K562 (cell line): Measurements from ENCODE around the gene POLD2. TPM values are rescaled to one million over a fixed set of nuclear protein-coding genes. Genes with fewer than 3 reads are reported as not detected.

Source experiments
- ARID1B ChIP-seq: fragments of 450-650 bp; IDR thresholded peaks from 2 replicates; pipeline ENCODE4 v1.6.1; 2016; ENCODE audit warnings: antibody characterized with exemption, mild to moderate bottlenecking, inconsistent platforms
- GABPB1 ChIP-seq: sonication (generic); formaldehyde crosslinking; IDR thresholded peaks from 2 replicates; pipeline ENCODE4 v1.8.0; 2022; ENCODE audit warnings: mild to moderate bottlenecking, missing genetic modification reagents
- KLF1 ChIP-seq: fragments of 450-650 bp; IDR thresholded peaks from 2 replicates; pipeline ENCODE4 v1.6.1; 2016; ENCODE audit warnings: missing genetic modification characterization, missing compliant biosample characterization
- NCOR1 ChIP-seq: fragments of 450-650 bp; IDR thresholded peaks from 2 replicates; pipeline ENCODE4 v1.6.1; 2016; ENCODE audit warnings: mild to moderate bottlenecking, moderate library complexity
- PTTG1 ChIP-seq: fragments of 450-650 bp; IDR thresholded peaks from 2 replicates; pipeline ENCODE4 v1.6.1; 2016; ENCODE audit warnings: low read depth, mild to moderate bottlenecking, missing genetic modification characterization, missing compliant biosample characterization
- SETDB1 ChIP-seq: IDR thresholded peaks from one replicate; pipeline ENCODE4 v1.6.1; 2012; ENCODE audit warnings: low read length, control low read depth, inconsistent platforms
- SIX5 ChIP-seq, 2 experiments: IDR thresholded peaks; 2 replicates each; pipeline ENCODE4 v1.6.1; 2011; ENCODE audit warnings: low read length in 2 of 2, borderline replicate concordance in 1 of 2, low read depth in 1 of 2, mild to moderate bottlenecking in 1 of 2, moderate library complexity in 1 of 2; ENCODE audit not compliant: insufficient read depth in 1 of 2
- TAF15 ChIP-seq: fragments of 200-400 bp; formaldehyde crosslinking; IDR thresholded peaks from 2 replicates; pipeline ENCODE4 v1.6.1; 2017; ENCODE audit warnings: mild to moderate bottlenecking, low read depth, low read length, moderate library complexity
- ZNF184 ChIP-seq: sonication (generic); formaldehyde crosslinking; IDR thresholded peaks from 2 replicates; pipeline ENCODE4 v1.5.0; 2020; ENCODE audit warnings: missing genetic modification reagents
- ZNF212 ChIP-seq: fragments of 450-650 bp; formaldehyde crosslinking; IDR thresholded peaks from 2 replicates; pipeline ENCODE4 v1.4.0; 2020; ENCODE audit warnings: mild to moderate bottlenecking
- polyA plus RNA-seq, 8 experiments: library from polyadenylated mRNA; depleted of rRNA in 4 of 8; stranded (reverse) in 5 of 8; unstranded in 3 of 8; fragments of >200 nt; fragmentation: Nextera tagmentation in 2 of 8; fragmentation: Illumina TruSeq in 1 of 8; extraction: Ambion mirVana in 2 of 8; extraction: Trizol in 1 of 8; gene quantifications; 2 replicates each; pipeline versions ENCODE4 v1.2.1 to v1.2.3, GENCODE V29; 2011 to 2014; ENCODE audit warnings: inconsistent platforms in 1 of 8, missing spikeins in 1 of 8
- total RNA-seq, 7 experiments: library from RNA; depleted of rRNA in 6 of 7; stranded (reverse); fragments of >200 nt in 6 of 7; fragmentation: Illumina TruSeq in 2 of 7; extraction: Trizol in 2 of 7; gene quantifications; 2 replicates each; pipeline versions ENCODE4 v1.2.1 to v1.2.3, GENCODE V29; 2011 to 2021; ENCODE audit warnings: low replicate concordance in 1 of 7
- TF ChIP-seq, protein P1 (sequence below): sonication (generic); formaldehyde crosslinking; IDR thresholded peaks from 2 replicates; pipeline ENCODE4 v1.8.1; 2023; ENCODE audit warnings: missing genetic modification reagents, mild to moderate bottlenecking, borderline replicate concordance
- TF ChIP-seq, protein P2 (sequence below): fragments of 250-450 bp; sonication (Bioruptor Pico); IDR thresholded peaks from 2 replicates; pipeline ENCODE4 v1.4.0; 2020; ENCODE audit warnings: mild to moderate bottlenecking, moderate library complexity
- TF ChIP-seq, protein P3 (sequence below), 3 experiments: fragments of 200-800 bp in 1 of 3; sonication (Bioruptor generic) in 1 of 3; sonication (generic) in 1 of 3; formaldehyde crosslinking in 1 of 3; IDR thresholded peaks; 2 replicates each; pipeline versions ENCODE4 v1.6.1 to v1.8.0; 2016 to 2022; ENCODE audit warnings: mild to moderate bottlenecking in 2 of 3, missing compliant biosample characterization in 2 of 3, missing genetic modification characterization in 2 of 3, missing genetic modification reagents in 1 of 3
- TF ChIP-seq, protein P4 (sequence below): sonication (generic); formaldehyde crosslinking; IDR thresholded peaks from 2 replicates; pipeline ENCODE4 v1.5.0; 2020; ENCODE audit warnings: missing genetic modification reagents

Gene POLD2
- total and polyA plus RNA-seq, 9 of the 15 experiments (the other 6 are each of a cell fraction or from before 2014, with no cell fraction given) = 29.7 to 259 (median 225) TPM

DNA sequence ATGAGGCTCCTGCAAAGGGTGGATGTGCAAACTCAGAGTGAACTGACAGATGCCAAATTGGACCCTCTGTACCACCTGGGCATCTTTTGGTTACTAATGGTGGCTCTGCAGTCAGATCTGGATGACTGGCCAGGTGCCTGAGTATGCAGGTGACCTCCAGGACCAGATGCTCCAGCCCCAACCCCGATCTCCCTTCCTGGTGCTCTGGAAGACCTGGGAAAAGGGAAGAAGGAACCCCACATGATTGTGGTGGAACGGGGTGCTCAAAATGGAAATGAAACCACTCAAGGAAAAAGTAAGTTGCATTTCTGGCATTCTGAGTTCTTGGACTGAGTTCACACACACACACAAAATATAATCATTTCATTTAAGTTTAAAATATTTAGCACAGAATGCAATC lies 29.0 kb downstream of the POLD2 start (continued):
- no peak for TF ChIP-seq PTTG1
- TF ChIP-seq, protein P1, sequence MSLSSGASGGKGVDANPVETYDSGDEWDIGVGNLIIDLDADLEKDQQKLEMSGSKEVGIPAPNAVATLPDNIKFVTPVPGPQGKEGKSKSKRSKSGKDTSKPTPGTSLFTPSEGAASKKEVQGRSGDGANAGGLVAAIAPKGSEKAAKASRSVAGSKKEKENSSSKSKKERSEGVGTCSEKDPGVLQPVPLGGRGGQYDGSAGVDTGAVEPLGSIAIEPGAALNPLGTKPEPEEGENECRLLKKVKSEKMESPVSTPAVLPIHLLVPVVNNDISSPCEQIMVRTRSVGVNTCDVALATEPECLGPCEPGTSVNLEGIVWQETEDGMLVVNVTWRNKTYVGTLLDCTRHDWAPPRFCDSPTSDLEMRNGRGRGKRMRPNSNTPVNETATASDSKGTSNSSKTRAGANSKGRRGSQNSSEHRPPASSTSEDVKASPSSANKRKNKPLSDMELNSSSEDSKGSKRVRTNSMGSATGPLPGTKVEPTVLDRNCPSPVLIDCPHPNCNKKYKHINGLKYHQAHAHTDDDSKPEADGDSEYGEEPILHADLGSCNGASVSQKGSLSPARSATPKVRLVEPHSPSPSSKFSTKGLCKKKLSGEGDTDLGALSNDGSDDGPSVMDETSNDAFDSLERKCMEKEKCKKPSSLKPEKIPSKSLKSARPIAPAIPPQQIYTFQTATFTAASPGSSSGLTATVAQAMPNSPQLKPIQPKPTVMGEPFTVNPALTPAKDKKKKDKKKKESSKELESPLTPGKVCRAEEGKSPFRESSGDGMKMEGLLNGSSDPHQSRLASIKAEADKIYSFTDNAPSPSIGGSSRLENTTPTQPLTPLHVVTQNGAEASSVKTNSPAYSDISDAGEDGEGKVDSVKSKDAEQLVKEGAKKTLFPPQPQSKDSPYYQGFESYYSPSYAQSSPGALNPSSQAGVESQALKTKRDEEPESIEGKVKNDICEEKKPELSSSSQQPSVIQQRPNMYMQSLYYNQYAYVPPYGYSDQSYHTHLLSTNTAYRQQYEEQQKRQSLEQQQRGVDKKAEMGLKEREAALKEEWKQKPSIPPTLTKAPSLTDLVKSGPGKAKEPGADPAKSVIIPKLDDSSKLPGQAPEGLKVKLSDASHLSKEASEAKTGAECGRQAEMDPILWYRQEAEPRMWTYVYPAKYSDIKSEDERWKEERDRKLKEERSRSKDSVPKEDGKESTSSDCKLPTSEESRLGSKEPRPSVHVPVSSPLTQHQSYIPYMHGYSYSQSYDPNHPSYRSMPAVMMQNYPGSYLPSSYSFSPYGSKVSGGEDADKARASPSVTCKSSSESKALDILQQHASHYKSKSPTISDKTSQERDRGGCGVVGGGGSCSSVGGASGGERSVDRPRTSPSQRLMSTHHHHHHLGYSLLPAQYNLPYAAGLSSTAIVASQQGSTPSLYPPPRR = no peak
- no peak for TF ChIP-seq SIX5 (IDR thresholded peaks at IDR 0.05; ENCODE audit: borderline replicate concordance in 1 of 2, insufficient read depth in 1 of 2, low read depth in 1 of 2, low read length in 2 of 2)
- TF ChIP-seq GABPB1 = no peak
- TF ChIP-seq NCOR1 = no peak
- TF ChIP-seq, protein P2, sequence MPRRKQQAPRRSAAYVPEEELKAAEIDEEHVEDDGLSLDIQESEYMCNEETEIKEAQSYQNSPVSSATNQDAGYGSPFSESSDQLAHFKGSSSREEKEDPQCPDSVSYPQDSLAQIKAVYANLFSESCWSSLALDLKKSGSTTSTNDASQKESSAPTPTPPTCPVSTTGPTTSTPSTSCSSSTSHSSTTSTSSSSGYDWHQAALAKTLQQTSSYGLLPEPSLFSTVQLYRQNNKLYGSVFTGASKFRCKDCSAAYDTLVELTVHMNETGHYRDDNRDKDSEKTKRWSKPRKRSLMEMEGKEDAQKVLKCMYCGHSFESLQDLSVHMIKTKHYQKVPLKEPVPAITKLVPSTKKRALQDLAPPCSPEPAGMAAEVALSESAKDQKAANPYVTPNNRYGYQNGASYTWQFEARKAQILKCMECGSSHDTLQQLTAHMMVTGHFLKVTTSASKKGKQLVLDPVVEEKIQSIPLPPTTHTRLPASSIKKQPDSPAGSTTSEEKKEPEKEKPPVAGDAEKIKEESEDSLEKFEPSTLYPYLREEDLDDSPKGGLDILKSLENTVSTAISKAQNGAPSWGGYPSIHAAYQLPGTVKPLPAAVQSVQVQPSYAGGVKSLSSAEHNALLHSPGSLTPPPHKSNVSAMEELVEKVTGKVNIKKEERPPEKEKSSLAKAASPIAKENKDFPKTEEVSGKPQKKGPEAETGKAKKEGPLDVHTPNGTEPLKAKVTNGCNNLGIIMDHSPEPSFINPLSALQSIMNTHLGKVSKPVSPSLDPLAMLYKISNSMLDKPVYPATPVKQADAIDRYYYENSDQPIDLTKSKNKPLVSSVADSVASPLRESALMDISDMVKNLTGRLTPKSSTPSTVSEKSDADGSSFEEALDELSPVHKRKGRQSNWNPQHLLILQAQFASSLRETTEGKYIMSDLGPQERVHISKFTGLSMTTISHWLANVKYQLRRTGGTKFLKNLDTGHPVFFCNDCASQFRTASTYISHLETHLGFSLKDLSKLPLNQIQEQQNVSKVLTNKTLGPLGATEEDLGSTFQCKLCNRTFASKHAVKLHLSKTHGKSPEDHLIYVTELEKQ (CRISPR knock-in tag) = no peak
- TF ChIP-seq, protein P3, sequence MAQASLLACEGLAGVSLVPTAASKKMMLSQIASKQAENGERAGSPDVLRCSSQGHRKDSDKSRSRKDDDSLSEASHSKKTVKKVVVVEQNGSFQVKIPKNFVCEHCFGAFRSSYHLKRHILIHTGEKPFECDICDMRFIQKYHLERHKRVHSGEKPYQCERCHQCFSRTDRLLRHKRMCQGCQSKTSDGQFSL (CRISPR knock-in tag; IDR thresholded peaks at IDR 0.05) = no peak
- TF ChIP-seq, protein P3 (tag; IDR thresholded peaks at IDR 0.05) = no peak
- no peak for TF ChIP-seq ZNF212 (CRISPR knock-in tag)
- no peak for TF ChIP-seq ARID1B
- TF ChIP-seq, protein P4, sequence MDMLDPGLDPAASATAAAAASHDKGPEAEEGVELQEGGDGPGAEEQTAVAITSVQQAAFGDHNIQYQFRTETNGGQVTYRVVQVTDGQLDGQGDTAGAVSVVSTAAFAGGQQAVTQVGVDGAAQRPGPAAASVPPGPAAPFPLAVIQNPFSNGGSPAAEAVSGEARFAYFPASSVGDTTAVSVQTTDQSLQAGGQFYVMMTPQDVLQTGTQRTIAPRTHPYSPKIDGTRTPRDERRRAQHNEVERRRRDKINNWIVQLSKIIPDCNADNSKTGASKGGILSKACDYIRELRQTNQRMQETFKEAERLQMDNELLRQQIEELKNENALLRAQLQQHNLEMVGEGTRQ (CRISPR knock-in tag) = no peak
- TF ChIP-seq SETDB1 = no peak
- no peak for TF ChIP-seq KLF1 (tag)
- TF ChIP-seq TAF15 = no peak
- no peak for TF ChIP-seq ZNF184 (CRISPR knock-in tag)
